Thoracic aorta (tissue), 2 donors: ENCODE results near the gene CAPS. TPM values are rescaled to one million over a fixed set of nuclear protein-coding genes. Genes with fewer than 3 reads are reported as not detected.
A peak's percentile ranks its signal among the peaks of the same experiment; 100 is the strongest.

Experiments used
- ATAC-seq: fragments of 150-250 bp; one replicate; pipeline ENCODE4 v1.8.0; 2017; ENCODE audit warnings: low read depth; ENCODE audit not compliant: insufficient number of reproducible peaks, low FRiP score
- DNase-seq: peaks from one replicate; pipeline ENCODE4 v3.0.0-alpha.2; 2020; ENCODE audit warnings: low spot score
- H3K27ac ChIP-seq, 2 donors: fragments of 200-600 bp; sonication (generic); 1 replicate in 1 of 2; 2 replicates in 1 of 2; pipeline ENCODE4 v1.5.1; 2016; ENCODE audit warnings: mild to moderate bottlenecking in 2 of 2, moderate library complexity in 2 of 2
- H3K27me3 ChIP-seq: fragments of 200-600 bp; sonication (generic); replicated peaks from 2 replicates; pipeline ENCODE4 v1.6.0; 2016; ENCODE audit warnings: mild to moderate bottlenecking; ENCODE audit not compliant: insufficient read depth
- H3K36me3 ChIP-seq: fragments of 200-600 bp; sonication (generic); one replicate; pipeline ENCODE4 v1.5.1; 2016
- H3K4me1 ChIP-seq, 2 donors: fragments of 200-600 bp; sonication (generic); 1 replicate in 1 of 2; 2 replicates in 1 of 2; pipeline versions ENCODE4 v1.5.1 to v1.6.0; 2016; ENCODE audit warnings: low read depth in 2 of 2, mild to moderate bottlenecking in 1 of 2; ENCODE audit not compliant: control insufficient read depth in 1 of 2
- H3K4me3 ChIP-seq: fragments of 200-600 bp; sonication (generic); 2 replicates; pipeline ENCODE4 v1.5.1; 2016; ENCODE audit warnings: mild to moderate bottlenecking
- H3K9me3 ChIP-seq: fragments of 200-600 bp; sonication (generic); 2 replicates; pipeline ENCODE4 v1.5.1; 2016
- total RNA-seq, 2 donors: library from RNA; depleted of rRNA; stranded (reverse); fragments of >200 nt; gene quantifications; one replicate each; pipeline versions ENCODE4 v1.1.0 to v1.2.3, GENCODE V29; 2016
- TF ChIP-seq, protein P1 (sequence below): fragments of 200-600 bp; sonication (generic); IDR thresholded peaks from one replicate; pipeline ENCODE4 v1.5.1; 2019; ENCODE audit warnings: antibody characterized with exemption

The CAPS gene
- total RNA-seq, 2 donors from 2014 or later: 8.5 to 48.7 TPM

DNA sequence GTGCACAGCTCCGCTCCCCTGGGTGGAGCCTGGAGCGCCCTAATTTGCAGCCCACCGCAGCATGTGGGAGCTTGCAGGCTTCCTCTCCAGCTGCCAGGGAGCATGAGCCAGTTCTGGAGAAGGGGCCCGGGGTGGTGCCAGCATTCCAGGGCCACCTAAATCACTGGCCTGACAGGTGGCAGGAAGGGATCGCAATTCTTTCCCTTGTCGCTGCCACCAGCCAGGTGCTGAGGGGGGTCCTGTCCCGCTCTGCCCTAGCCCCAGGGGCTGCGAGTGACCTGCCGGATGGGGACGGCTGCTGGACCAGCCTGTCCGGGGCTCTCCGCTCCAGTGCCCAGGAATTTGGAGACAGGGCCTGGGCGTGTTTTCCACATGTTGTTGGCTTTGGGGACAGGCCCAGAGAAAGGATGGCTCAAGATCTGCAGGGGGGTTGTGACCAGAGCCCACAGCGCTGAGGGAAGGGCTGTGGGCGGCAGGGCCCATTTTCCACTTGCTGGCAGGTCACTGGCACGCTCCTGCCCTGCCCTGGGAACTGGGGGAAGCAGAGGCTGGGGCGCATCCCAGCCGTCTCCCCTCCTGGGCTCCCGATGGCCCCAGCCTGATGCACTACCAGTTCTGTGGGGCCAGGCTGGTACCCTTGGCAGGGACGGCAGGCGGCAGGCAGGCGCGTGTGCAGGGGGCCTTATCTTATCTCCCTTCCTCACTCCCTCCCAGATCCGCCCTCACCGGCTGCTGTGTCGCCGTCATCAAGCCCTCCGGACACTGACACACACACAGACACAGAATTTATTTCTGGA, 19.9 kb upstream of the CAPS start:
- H3K27ac ChIP-seq: peak overlapping the region; percentile 21 to 40
- TF ChIP-seq, protein P1, sequence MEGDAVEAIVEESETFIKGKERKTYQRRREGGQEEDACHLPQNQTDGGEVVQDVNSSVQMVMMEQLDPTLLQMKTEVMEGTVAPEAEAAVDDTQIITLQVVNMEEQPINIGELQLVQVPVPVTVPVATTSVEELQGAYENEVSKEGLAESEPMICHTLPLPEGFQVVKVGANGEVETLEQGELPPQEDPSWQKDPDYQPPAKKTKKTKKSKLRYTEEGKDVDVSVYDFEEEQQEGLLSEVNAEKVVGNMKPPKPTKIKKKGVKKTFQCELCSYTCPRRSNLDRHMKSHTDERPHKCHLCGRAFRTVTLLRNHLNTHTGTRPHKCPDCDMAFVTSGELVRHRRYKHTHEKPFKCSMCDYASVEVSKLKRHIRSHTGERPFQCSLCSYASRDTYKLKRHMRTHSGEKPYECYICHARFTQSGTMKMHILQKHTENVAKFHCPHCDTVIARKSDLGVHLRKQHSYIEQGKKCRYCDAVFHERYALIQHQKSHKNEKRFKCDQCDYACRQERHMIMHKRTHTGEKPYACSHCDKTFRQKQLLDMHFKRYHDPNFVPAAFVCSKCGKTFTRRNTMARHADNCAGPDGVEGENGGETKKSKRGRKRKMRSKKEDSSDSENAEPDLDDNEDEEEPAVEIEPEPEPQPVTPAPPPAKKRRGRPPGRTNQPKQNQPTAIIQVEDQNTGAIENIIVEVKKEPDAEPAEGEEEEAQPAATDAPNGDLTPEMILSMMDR: no peak
- H3K27me3 ChIP-seq: no peaks in the 10 kb centered on the region
- DNase-seq (no peak), ATAC-seq (peak; percentile 12)
- peaks cover 14 to 35% of the 10 kb centered on the region in 2 donors for H3K4me1 ChIP-seq
- H3K9me3 ChIP-seq: no peaks in the 10 kb centered on the region
- H3K36me3 ChIP-seq: peaks cover 20% of the 10 kb centered on the region
- peak overlapping the region; percentile 10 for H3K4me3 ChIP-seq

DNA sequence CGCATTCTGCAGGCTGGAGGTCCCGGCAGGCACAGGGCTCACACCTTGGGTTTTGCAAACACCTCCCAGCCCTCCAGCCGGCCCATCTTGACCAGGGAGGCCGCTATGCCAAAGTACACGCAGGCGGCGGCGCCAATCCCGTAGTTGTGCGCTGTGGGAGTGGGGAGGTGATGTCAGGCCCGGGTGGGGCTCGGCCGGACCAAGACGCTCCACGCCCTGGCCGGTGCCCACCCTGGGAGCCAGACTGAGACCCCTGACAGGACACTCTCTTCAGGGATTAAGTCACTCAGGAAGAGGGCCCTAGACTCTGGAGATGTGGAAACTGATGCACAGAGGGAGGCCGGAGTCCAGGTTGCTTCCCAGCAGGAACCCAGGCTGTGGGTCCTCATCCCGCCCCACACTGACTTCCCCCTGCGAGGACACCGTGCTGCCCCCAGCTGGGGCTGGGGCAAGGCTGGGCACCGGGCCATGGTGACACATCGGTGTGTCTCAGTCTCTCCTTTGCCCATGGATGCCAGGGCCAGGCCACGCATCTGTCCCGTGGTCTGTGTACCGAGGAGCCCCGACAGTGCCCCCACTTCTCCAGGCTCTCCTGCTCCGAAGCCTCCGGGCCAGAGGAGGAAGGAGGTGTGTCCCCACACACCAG, 19.2 kb upstream of the CAPS start:
- H3K36me3 ChIP-seq: peaks cover 20% of the 10 kb centered on the region
- DNase-seq (no peak), ATAC-seq (no peak)
- H3K27me3 ChIP-seq: no peaks in the 10 kb centered on the region
- peak overlapping the region; percentile 10 for H3K4me3 ChIP-seq
- H3K4me1 ChIP-seq: peaks cover 14 to 35% of the 10 kb centered on the region in 2 donors
- peak overlapping the region in 1 of 2 donors; percentile 40 for H3K27ac ChIP-seq
- H3K9me3 ChIP-seq: no peaks in the 10 kb centered on the region
- TF ChIP-seq, protein P1: no peak

DNA sequence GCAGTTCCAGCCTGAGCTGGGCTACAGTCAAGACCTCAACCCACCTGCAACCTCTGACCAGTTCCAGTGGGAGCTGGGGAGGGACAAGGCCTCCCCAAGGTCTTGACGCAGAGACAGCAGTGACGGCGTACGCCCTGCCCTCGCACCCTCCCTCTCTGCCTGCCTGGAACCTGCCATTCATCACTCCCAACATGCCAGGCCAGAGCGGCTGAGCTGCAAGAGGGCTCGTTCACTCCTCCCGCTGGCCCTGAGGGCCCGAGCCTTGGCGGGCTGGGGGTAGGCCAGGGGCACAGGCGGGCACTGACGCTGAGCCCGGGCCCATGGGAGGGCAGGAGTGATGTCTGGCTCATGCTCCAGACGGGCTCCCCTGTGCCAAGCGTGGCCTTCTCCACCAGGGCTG, 18.6 kb upstream of the CAPS start:
- Histone ChIP-seq H3K36me3 (peaks cover 20% of the 10 kb centered on the region), H3K4me3 (no peak overlapping the region), H3K9me3 (no peaks in the 10 kb centered on the region), H3K27me3 (no peaks in the 10 kb centered on the region), H3K4me1 (peaks cover 14 to 35% of the 10 kb centered on the region in 2 donors), H3K27ac (peak overlapping the region in 1 of 2 donors; percentile 40)
- no peak for DNase-seq
- TF ChIP-seq, protein P1: no peak
- no peak for ATAC-seq

DNA sequence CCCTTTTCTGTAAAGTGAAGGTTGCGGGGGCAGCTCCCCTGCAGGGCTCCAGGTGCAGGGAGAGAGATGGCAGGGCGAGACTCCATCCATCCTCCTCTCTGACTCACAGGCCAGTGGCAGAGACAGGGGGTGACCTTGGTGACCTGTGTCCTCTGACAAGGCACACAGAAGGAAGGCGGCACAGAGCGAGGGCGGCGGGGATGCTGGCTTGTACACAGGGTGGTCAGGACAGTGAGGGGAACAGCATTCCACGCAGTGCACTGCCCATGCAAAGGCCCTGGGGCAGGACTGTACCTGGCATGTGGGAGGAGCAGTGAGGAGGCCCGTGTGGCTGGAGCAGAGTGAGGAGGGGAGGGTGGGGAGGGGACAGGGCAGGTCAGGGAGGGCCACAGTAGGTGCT, 18.2 kb upstream of the CAPS start:
- no peak for DNase-seq
- TF ChIP-seq, protein P1: no peak

DNA sequence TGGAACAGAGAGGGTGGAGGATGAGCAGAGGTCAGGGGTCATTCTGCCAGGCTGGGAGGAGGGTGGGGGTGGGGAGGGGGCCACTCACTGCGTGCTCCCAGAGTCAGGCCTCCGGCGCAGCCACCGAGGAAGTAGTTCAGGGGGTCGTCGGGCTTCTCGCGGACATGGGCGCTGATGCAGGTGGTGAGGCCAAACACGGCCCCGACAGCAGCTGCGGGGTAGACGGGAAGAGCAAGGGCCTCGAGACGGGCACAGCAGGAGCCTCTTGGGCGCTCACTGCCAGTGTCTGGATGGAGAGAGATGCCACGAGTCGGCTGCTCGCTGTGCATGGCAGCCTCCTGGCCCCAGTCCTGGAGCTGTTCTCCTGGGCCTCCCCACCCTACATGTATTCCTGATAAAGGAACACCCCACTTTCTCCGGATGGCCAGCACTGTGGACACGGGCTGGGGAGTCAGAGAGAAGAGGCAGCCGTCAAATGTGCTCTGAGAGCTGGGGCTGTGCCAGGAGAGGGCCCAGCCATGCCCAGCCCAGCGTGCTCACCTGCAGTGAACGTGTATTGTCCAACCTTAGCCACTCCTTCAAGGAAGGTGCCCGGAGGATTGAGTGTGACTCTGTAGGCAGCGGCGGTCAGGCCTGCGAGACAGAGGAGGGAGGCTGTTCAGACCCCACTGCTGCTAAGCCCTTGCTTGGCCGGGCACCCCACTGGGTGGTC, 17.5 kb upstream of the CAPS start:
- Histone ChIP-seq H3K4me3 (no peak overlapping the region), H3K27ac (no peak overlapping the region), H3K27me3 (no peaks in the 10 kb centered on the region), H3K36me3 (peaks cover 20% of the 10 kb centered on the region), H3K4me1 (peaks cover 14 to 35% of the 10 kb centered on the region in 2 donors), H3K9me3 (no peaks in the 10 kb centered on the region)
- TF ChIP-seq, protein P1: no peak
- DNase-seq: no peak
- no peak for ATAC-seq

More for the DNA sequence above, 18.2 kb upstream of the CAPS start:
- H3K27me3 ChIP-seq: no peaks in the 10 kb centered on the region
- peaks cover 14 to 35% of the 10 kb centered on the region in 2 donors for H3K4me1 ChIP-seq
- no peak overlapping the region for H3K4me3 ChIP-seq
- peaks cover 20% of the 10 kb centered on the region for H3K36me3 ChIP-seq
- no peaks in the 10 kb centered on the region for H3K9me3 ChIP-seq
- no peak overlapping the region for H3K27ac ChIP-seq
- no peak for ATAC-seq
